ENCODE measurements around the gene SMCO1.
"Not testable (repeated sequence)": the region's sequence is repeated elsewhere in the genome, so short reads cannot be mapped to it uniquely, and the experiment has no call there.

SMCO1 gene

GRCh38 chr3:196492080-196492479, 23.1 kb downstream of the SMCO1 start:
- no peak for DNase-seq (ENCODE audit: low read depth in 2 of 2)

GRCh38 chr3:196489747-196490146, 25.4 kb downstream of the SMCO1 start:
- no peak for DNase-seq (ENCODE audit: low read depth in 2 of 2)

DNA sequence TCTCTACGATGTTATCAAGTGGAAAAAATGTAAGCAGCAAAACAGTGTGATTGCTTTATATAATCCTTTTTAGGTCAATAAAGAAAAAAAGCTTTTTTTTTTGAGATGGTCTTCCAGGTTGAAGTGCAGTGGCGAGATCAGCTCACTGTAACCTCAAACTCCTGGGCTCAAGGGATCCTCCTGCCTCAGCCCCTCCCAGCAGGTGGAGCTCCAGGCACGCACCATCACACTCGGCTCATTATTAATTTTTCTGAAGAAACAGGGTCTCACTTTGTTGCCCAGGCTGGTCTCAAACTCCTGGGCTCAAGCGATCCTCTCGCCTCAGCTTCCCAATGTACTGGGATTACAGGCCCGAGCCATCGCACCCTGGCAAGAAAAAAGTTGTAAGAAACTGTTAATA, 28.9 kb downstream of the SMCO1 start:
- DNase-seq (ENCODE audit: low read depth in 2 of 2): no peak

GRCh38 chr3:196477678-196478077, 37.5 kb downstream of the SMCO1 start:
- no peak for DNase-seq (ENCODE audit: low read depth in 2 of 2)

- no peak for DNase-seq (ENCODE audit: low read depth in 2 of 2)
These were observed 42.9 kb downstream of the SMCO1 start for GRCh38 chr3:196472286-196472685.

DNA sequence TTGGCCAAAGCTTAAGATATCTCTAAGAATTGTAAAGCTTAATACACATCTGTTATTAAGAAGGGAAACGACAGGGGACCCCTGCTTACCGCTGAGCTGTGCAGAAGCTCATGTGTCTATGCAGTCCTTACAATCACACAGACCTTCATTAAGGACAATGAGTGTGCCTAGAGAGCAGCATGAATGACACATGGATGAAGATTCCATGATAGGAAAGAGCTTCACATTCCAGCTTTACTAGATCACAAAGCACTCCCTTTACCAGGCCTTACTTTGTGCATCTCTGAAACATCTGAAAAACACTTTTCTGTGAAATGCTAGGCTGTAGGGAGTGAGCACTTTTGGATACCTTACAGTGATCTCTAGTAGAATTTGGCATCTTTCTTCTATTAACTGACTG, 43.6 kb downstream of the SMCO1 start:
- DNase-seq (ENCODE audit: low read depth in 2 of 2): no peak

- DNase-seq (ENCODE audit: low read depth in 2 of 2): not testable (repeated sequence)
These were observed 45.0 kb downstream of the SMCO1 start for GRCh38 chr3:196470182-196470581.

DNA sequence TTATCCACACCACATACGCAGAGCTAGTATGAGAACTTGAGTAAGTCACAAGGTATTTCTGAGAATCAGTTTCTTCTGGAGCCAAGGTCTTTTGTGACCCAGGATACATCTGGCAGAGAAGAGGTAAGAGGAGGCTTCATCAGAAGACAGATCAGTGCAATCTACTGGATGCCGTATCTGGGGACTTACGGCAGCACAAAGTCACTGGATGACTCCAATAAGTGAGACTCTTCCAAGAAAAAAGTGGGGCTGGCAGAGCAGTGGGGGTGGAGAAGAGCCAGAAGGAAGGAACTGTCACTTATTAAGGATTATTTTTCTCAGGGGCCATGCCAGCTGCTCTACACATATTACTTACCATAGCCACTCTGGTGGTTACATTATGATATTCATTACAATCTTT, 51.3 kb downstream of the SMCO1 start:
- no peak for DNase-seq (ENCODE audit: low read depth in 2 of 2)

DNA sequence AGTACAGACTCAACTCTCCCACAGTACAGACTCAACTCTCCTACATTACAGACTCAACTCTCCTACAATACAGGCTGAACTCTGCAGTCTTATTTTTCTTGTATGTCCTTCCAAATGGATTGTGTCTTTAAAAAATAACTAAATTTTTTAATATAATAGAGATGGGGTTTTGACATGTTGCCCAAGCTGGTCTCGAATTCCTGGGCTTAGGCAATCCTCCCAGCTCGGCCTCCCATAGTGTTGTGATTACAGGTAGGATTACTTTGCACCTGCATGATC, 51.7 kb downstream of the SMCO1 start:
- DNase-seq (ENCODE audit: low read depth in 2 of 2): no peak

DNA sequence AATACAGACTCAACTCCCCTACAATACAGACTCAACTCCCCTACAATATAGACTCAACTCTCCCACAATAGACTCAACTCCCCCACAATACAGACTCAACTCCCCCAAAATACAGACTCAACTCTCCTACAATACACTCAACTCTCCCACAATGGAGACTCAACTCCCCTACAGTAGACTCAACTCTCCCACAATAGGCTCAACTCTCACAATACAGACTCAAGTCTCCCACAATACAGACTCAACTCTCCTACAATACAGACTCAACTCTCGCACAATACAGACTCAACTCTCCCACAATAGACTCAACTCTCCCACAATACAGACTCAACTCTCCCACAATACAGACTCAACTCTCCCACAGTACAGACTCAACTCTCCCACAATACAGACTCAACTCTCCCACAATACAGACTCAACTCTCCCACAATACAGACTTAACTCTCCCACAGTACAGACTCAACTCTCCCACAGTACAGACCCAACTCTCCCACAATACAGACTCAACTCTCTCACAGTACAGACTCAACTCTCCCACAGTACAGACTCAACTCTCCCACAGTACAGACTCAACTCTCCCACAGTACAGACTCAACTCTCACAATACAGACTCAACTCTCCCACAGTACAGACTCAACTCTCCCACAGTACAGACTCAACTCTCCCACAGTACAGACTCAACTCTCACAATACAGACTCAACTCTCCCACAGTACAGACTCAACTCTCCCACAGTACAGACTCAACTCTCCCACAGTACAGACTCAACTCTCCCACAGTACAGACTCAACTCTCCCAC, 52.3 kb downstream of the SMCO1 start:
- not testable (repeated sequence) for DNase-seq (ENCODE audit: low read depth in 2 of 2)

GRCh38 chr3:196458063-196458462, 57.1 kb downstream of the SMCO1 start:
- no peak for DNase-seq (ENCODE audit: low read depth in 2 of 2)

- DNase-seq (ENCODE audit: low read depth in 2 of 2): not testable (repeated sequence)
These were observed 57.7 kb downstream of the SMCO1 start for GRCh38 chr3:196457470-196457869.

All from stimulated activated CD4-positive, alpha-beta T cell treated with anti-CD3 and anti-CD28 coated beads, Interleukin-12 subunit alpha, Interleukin-12 subunit beta, amount 100 ng/mL, for 24 hours (primary cell).